ENCODE measurements around the gene SLITRK1.

Gene SLITRK1

DNA sequence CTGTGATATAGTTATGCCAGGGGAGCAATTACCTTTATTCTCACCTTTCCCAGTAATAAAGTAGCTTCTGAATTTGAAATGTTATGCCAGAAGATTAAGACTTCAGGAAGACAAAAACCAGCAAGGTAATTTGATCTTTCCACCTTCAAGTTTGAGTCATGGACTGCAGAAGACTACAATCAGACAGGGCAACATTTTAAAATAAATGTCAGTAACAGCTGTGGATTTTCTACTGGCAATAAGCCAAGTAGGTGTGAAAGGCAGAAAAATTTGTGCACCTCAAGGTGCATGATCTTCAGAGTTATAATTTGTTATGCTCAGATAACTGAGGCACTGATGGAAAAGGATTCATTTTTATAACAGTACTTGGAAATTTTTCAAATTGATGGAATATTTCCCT lies 54.9 kb downstream of the SLITRK1 start:
- H3K4me3 ChIP-seq (ENCODE audit: low read depth, low read length): no peak overlapping the region
- no peak for DNase-seq (ENCODE audit: low read depth)
- TF ChIP-seq, protein P1, sequence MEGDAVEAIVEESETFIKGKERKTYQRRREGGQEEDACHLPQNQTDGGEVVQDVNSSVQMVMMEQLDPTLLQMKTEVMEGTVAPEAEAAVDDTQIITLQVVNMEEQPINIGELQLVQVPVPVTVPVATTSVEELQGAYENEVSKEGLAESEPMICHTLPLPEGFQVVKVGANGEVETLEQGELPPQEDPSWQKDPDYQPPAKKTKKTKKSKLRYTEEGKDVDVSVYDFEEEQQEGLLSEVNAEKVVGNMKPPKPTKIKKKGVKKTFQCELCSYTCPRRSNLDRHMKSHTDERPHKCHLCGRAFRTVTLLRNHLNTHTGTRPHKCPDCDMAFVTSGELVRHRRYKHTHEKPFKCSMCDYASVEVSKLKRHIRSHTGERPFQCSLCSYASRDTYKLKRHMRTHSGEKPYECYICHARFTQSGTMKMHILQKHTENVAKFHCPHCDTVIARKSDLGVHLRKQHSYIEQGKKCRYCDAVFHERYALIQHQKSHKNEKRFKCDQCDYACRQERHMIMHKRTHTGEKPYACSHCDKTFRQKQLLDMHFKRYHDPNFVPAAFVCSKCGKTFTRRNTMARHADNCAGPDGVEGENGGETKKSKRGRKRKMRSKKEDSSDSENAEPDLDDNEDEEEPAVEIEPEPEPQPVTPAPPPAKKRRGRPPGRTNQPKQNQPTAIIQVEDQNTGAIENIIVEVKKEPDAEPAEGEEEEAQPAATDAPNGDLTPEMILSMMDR (IDR thresholded peaks at IDR 0.05; ENCODE audit: insufficient read depth, low read depth, low read length, missing control alignments): no peak
